Endothelial cell of umbilical vein (primary cell): ENCODE results near the gene SLFN5. TPM values are rescaled to one million over a fixed set of nuclear protein-coding genes. Genes with fewer than 3 reads are reported as not detected.

Source experiments
- BruUV-seq: library from RNA; stranded (reverse); fragments of 400-500 nt; replicated peaks from 2 replicates; lab custom pipeline; 2021; lab: Mats Ljungman, UMichigan
- CTCF ChIA-PET: fragments of 300-600, 350-600 bp; sonication (Branson Sonifier 250); formaldehyde crosslinking; loops from one replicate; lab custom pipeline; 2021; ENCODE audit warnings: antibody characterized with exemption, inconsistent platforms; lab: Charles Lee
- POLR2A ChIA-PET: fragments of 300-600, 350-600 bp; sonication (Branson Sonifier 250); formaldehyde crosslinking; loops from one replicate; lab custom pipeline; 2021; ENCODE audit warnings: antibody characterized with exemption, inconsistent platforms; lab: Charles Lee
- DNase-seq: peaks from one replicate; pipeline ENCODE4 v3.0.0-alpha.2; 2011; ENCODE audit warnings: low read depth, low spot score
- FAIRE-seq: peaks from 2 replicates; lab custom pipeline; 2011; peaks lifted over from hg19 to GRCh38; lab: Jason Lieb, UNC
- H2AFZ ChIP-seq: 2 replicates; pipeline ENCODE4 v1.6.0; 2012; ENCODE audit warnings: low read depth, low read length, control low read depth, inconsistent platforms
- H3K27ac ChIP-seq: 2 replicates; pipeline ENCODE4 v1.5.1; 2011; ENCODE audit warnings: low read depth, mild to moderate bottlenecking, control low read depth, low read length, moderate library complexity; ENCODE audit not compliant: insufficient read depth
- H3K27me3 ChIP-seq, 2 experiments: 2 replicates each; pipeline versions ENCODE4 v1.6.0 to v1.6.1; 2011; ENCODE audit warnings: low read length in 2 of 2, mixed read lengths in 1 of 2; ENCODE audit not compliant: control insufficient read depth in 2 of 2, insufficient read depth in 2 of 2
- H3K36me3 ChIP-seq, 2 experiments: 2 replicates in 1 of 2; 3 replicates in 1 of 2; pipeline ENCODE4 v1.5.1; 2011; ENCODE audit warnings: low read length in 2 of 2, mild to moderate bottlenecking in 1 of 2, moderate library complexity in 1 of 2; ENCODE audit not compliant: control insufficient read depth in 2 of 2, insufficient read depth in 2 of 2; ENCODE audit errors: extremely low read depth in 1 of 2
- H3K4me1 ChIP-seq: 3 replicates; pipeline ENCODE4 v1.5.1; 2011; ENCODE audit warnings: mild to moderate bottlenecking, low read length; ENCODE audit not compliant: control insufficient read depth, insufficient read depth; ENCODE audit errors: extremely low read depth
- H3K4me2 ChIP-seq: 2 replicates; pipeline ENCODE4 v1.6.1; 2011; ENCODE audit warnings: low read length, control low read depth, mixed read lengths; ENCODE audit not compliant: insufficient read depth
- H3K4me3 ChIP-seq, 3 experiments: fragments of 200-600 bp in 1 of 3; sonication (generic), shearing (Covaris generic) in 1 of 3; replicated peaks in 1 of 3; 2 replicates each; pipeline ENCODE4 v1.5.1; 2011 to 2016; ENCODE audit warnings: control low read depth in 3 of 3, low read length in 3 of 3, mild to moderate bottlenecking in 2 of 3, inconsistent platforms in 1 of 3, low read depth in 1 of 3, moderate library complexity in 1 of 3; ENCODE audit not compliant: insufficient read depth in 1 of 3
- H3K79me2 ChIP-seq: 2 replicates; pipeline ENCODE4 v1.6.0; 2012; ENCODE audit warnings: low read length, inconsistent platforms; ENCODE audit not compliant: control insufficient read depth, insufficient read depth
- H3K9ac ChIP-seq: replicated peaks from 2 replicates; pipeline ENCODE3; 2011; ENCODE audit warnings: low read length, control low read depth; ENCODE audit not compliant: insufficient read depth; ENCODE audit errors: extremely low read depth
- H3K9me1 ChIP-seq: replicated peaks from 3 replicates; pipeline ENCODE4 v1.6.0; 2011; ENCODE audit warnings: mild to moderate bottlenecking, low read length; ENCODE audit not compliant: control insufficient read depth, insufficient read depth; ENCODE audit errors: extremely low read depth
- H3K9me3 ChIP-seq: replicated peaks from 2 replicates; pipeline ENCODE4 v1.5.1; 2012; ENCODE audit warnings: low read length, inconsistent platforms; ENCODE audit not compliant: control insufficient read depth, insufficient read depth
- H4K20me1 ChIP-seq: replicated peaks from 2 replicates; pipeline ENCODE3; 2011; ENCODE audit warnings: mild to moderate bottlenecking, low read length; ENCODE audit not compliant: control insufficient read depth, insufficient read depth; ENCODE audit errors: extremely low read depth
- EZH2 ChIP-seq: IDR thresholded peaks from 2 replicates; pipeline ENCODE4 v1.6.1; 2012; ENCODE audit warnings: borderline replicate concordance, low read depth, mild to moderate bottlenecking, moderate library complexity, low read length, inconsistent platforms; ENCODE audit not compliant: severe bottlenecking
- FOS ChIP-seq: IDR thresholded peaks from 2 replicates; pipeline ENCODE4 v1.6.1; 2011; ENCODE audit warnings: mild to moderate bottlenecking, low read length, moderate library complexity, borderline replicate concordance; ENCODE audit not compliant: insufficient read depth
- GATA2 ChIP-seq: IDR thresholded peaks from 2 replicates; pipeline ENCODE4 v1.7.0; 2011; ENCODE audit warnings: low read depth, mild to moderate bottlenecking, moderate library complexity, mixed read lengths, low read length; ENCODE audit not compliant: insufficient read length, insufficient read depth
- JUN ChIP-seq: IDR thresholded peaks from 2 replicates; pipeline ENCODE4 v1.6.1; 2011; ENCODE audit warnings: borderline replicate concordance, low read depth; ENCODE audit not compliant: insufficient read length, insufficient read depth
- MAX ChIP-seq: IDR thresholded peaks from 2 replicates; pipeline ENCODE4 v1.6.1; 2011; ENCODE audit not compliant: insufficient read depth, insufficient read length
- MYC ChIP-seq: IDR thresholded peaks from one replicate; pipeline ENCODE4 v1.6.1; 2011; ENCODE audit warnings: mild to moderate bottlenecking, low read depth, low read length
- POLR2A ChIP-seq: IDR thresholded peaks from 2 replicates; pipeline ENCODE4 v1.6.1; 2012; ENCODE audit warnings: low read depth, mild to moderate bottlenecking, control low read depth, low read length
- POLR2AphosphoS5 ChIP-seq: IDR thresholded peaks from 2 replicates; pipeline ENCODE4 v1.6.1; 2012; ENCODE audit warnings: low read depth, mild to moderate bottlenecking, control low read depth, low read length, moderate library complexity; ENCODE audit not compliant: insufficient read depth
- dilution Hi-C: fragments of 300-500 bp; cut with MboI; formaldehyde crosslinking; loops from one replicate; pipeline ENCODE4 v1.15.0; 2019; ENCODE audit warnings: low sequenced_read_pairs; ENCODE audit not compliant: extremely low pct_ligation_motif_present
- intact Hi-C: fragments of 100-400 bp; cut with micrococcal nuclease; formaldehyde crosslinking; loops from one replicate; pipeline ENCODE4 v1.10.0; 2022
- polyA plus RNA-seq, 4 experiments: library from polyadenylated mRNA; depleted of rRNA in 3 of 4; stranded (reverse) in 3 of 4; unstranded in 1 of 4; fragments of >200 nt; gene quantifications; 2 replicates each; pipeline versions ENCODE4 v1.2.1 to v1.2.3, GENCODE V29; 2011 to 2012; ENCODE audit warnings: missing spikeins in 1 of 4
- total RNA-seq: library from RNA; stranded (reverse); gene quantifications from 2 replicates; pipeline ENCODE4 v1.2.3, GENCODE V29; 2021

Gene SLFN5
- total and polyA plus RNA-seq, 2 donors (not counting 3 experiments of a cell fraction or from before 2014, with no cell fraction given) = 4.5 to 24.2 TPM

GRCh38 chr17:35252651-35253050, 9.8 kb downstream of the SLFN5 start:
- Histone ChIP-seq H3K4me2 (no peak overlapping the region), H4K20me1 (no peaks in the 10 kb centered on the region), H2AFZ (no peak overlapping the region), H3K4me3 (no peak overlapping the region), H3K9me3 (no peaks in the 10 kb centered on the region), H3K4me1 (peaks cover 31% of the 10 kb centered on the region), H3K9ac (no peak overlapping the region), H3K27ac (no peak overlapping the region), H3K79me2 (no peaks in the 10 kb centered on the region), H3K36me3 (no peaks in the 10 kb centered on the region), H3K9me1 (no peaks in the 10 kb centered on the region), H3K27me3 (no peaks in the 10 kb centered on the region)
- DNase-seq (no peak), FAIRE-seq (no peak)
- no TSS peak for BruUV-seq
- TF ChIP-seq MAX (no peak), JUN (no peak), GATA2 (no peak), EZH2 (no peak), POLR2A (no peak), MYC (no peak), FOS (no peak), POLR2AphosphoS5 (no peak)
- ChIA-PET CTCF (interaction anchor here (0.9 kb wide), 1 partner anchor 10 kb away, joined by 4 read pairs; the partner anchor contains the start of gene SLFN5), POLR2A (interaction anchor here (1.7 kb wide), 1 partner anchor 9 kb away, joined by 7 read pairs; the partner anchor contains the start of gene SLFN5)
- dilution Hi-C loops = no loop called here
- intact Hi-C loops = no loop called here
